GM10266 (cell line): ENCODE data around the gene PLEKHO2.

Experiments used
- DNase-seq: peaks from one replicate; pipeline ENCODE4 v3.0.0; 2012; ENCODE audit errors: extremely low spot score
- TF ChIP-seq, protein P1 (sequence below): IDR thresholded peaks from 2 replicates; pipeline ENCODE4 v1.5.1; 2012; ENCODE audit warnings: mild to moderate bottlenecking, low read depth; ENCODE audit not compliant: control insufficient read depth, insufficient read depth; ENCODE audit errors: missing control alignments

PLEKHO2 gene

DNA sequence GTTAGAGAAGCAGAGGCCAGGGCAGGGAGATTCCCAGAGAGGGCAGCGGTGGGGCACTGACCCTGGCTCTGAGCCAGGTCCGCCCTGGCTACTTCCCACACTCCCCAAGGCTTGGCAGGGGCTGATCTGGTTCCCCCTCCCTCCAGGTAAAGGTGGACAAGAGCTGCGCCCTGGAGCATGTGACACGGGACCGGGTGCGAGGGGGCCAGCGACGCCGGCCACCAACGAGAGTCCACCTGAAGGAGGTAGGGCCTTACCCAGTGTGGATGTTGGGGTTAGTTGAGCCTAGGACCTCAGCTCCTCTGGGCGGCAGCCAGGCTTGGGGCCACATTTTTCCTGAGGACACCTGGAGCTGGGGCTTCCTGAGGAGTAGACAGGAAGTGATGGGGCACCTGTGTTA lies 19.6 kb downstream of the PLEKHO2 start:
- no peak for DNase-seq
- TF ChIP-seq, protein P1, sequence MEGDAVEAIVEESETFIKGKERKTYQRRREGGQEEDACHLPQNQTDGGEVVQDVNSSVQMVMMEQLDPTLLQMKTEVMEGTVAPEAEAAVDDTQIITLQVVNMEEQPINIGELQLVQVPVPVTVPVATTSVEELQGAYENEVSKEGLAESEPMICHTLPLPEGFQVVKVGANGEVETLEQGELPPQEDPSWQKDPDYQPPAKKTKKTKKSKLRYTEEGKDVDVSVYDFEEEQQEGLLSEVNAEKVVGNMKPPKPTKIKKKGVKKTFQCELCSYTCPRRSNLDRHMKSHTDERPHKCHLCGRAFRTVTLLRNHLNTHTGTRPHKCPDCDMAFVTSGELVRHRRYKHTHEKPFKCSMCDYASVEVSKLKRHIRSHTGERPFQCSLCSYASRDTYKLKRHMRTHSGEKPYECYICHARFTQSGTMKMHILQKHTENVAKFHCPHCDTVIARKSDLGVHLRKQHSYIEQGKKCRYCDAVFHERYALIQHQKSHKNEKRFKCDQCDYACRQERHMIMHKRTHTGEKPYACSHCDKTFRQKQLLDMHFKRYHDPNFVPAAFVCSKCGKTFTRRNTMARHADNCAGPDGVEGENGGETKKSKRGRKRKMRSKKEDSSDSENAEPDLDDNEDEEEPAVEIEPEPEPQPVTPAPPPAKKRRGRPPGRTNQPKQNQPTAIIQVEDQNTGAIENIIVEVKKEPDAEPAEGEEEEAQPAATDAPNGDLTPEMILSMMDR: no peak

DNA sequence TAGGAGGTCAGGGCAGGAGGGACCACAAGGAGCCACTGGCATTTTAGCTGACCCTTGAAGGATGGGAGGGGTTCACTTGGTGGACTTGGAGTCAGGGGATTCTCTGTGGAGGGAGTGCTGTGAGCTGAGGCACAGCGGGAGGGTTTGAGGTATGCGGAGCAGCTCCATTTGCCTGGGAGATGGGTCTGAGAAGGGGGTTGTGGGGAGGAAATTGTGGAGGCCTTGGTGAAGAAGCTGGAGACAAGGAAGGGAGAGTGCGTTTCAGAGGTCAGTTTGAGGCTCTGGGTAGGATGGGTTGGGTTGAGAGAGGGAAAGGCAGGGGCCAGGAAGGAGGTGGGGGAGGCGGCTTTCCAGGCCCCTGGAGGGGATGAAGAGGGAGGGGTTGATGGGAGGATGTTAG lies 20.2 kb downstream of the PLEKHO2 start:
- TF ChIP-seq, protein P1: no peak
- DNase-seq: no peak

DNA sequence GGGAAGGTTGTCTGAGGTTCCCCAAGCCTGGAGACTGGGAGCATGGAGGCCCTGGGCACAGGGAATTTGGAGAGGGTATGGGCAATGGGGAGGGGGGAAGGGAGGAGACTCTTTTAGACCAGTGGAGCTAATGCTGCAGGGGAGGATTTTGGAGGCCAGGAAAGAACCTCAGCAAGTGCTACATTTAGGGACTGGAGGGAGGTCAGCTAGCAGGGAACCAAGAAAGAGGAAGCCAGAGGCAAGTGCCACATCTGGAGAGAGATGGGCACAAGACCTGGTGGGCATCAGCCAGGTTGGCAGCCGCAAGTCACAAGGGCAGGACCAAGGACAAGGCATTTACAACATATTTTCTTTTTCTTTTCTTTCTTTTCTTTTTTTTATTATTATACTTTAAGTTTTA lies 20.7 kb downstream of the PLEKHO2 start:
- TF ChIP-seq, protein P1: no peak
- no peak for DNase-seq

DNA sequence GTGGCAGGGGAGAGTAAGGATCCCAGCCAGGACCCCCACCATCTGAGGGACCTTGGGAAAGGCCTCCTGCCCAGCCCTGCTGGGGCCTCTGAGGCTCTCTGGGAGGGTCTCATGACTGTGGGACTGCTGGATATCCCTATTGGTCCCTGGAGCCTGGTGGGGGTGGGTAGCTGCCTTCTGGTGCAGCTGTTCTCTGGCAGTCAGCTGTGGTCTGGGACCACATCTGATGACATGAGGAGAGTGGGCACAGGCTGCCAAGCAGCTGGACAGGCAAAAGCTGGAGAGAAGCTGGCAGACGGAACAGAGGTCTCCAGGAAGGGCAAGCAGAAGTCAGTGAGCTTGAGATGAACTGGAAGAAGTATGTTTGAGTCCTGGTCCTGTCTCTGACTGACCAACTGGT lies 22.4 kb downstream of the PLEKHO2 start:
- no peak for DNase-seq
- TF ChIP-seq, protein P1: no peak

DNA sequence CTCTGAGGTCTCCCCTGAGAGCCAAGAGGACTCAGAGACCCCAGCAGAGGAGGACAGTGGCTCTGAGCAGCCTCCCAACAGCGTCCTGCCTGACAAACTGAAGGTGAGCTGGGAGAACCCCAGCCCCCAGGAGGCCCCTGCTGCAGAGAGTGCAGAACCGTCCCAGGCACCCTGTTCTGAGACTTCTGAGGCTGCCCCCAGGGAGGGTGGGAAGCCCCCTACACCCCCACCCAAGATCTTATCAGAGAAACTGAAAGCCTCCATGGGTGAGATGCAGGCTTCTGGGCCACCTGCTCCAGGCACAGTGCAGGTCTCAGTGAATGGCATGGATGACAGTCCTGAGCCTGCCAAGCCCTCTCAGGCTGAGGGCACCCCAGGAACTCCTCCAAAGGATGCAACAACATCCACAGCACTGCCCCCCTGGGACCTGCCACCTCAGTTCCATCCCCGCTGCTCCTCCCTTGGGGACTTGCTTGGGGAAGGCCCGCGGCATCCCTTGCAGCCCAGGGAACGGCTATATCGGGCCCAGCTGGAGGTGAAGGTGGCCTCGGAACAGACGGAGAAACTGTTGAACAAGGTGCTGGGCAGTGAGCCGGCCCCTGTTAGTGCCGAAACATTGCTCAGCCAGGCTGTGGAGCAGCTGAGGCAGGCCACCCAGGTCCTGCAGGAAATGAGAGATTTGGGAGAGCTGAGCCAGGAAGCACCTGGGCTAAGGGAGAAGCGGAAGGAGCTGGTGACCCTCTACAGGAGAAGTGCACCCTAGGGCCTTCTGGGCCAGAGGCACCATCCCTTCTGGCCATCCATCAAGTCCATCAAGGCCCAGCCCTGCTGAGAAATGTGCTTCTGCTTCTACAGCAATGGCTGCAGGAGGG lies 23.6 kb downstream of the PLEKHO2 start:
- peak; percentile 47 for DNase-seq
- TF ChIP-seq, protein P1: no peak

DNA sequence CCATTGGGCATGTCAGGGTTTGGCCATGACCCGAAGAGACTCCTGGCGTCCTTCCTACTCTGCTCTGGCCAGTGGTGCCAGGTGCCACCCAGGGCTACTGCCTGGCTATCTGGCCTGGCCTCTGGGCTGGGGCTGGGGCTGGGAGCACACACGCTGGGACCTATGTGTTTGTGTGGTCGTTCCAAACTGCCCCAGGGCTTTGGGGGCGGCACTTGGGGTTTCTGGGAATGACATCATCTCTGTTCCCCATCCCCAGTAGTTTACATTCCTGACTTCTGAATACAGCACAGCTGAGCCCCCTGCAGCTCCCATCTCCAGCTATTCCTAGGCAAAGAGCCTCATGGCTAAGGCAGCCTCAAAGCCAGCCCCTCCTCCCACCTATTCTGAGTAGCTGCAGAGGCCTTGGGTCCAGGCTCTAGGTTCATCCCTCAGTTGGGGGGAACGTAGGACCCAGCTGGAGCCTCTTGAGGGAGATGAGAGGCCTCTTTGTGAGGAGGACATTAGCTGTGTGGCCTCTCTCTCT lies 24.3 kb downstream of the PLEKHO2 start:
- no peak for DNase-seq

More for the DNA sequence above, 24.3 kb downstream of the PLEKHO2 start:
- TF ChIP-seq, protein P1: no peak
